ENCODE results near the gene PHF23. TPM values are rescaled to one million over a fixed set of nuclear protein-coding genes. Genes with fewer than 3 reads are reported as not detected.

Gene PHF23
- total and polyA plus RNA-seq, 9 donors = 19.4 to 57.7 (median 41.0) TPM

- no peaks in the 10 kb centered on the region for H3K4me1 ChIP-seq (ENCODE audit: insufficient read depth)
- H3K9me3 ChIP-seq = no peaks in the 10 kb centered on the region
- DNase-seq = peak in 1 of 5 donors; percentile 14
- 88 to 91% (median 90%) methylated on average over 22 of the region's 22 CpGs for WGBS, 3 donors
- H3K27ac ChIP-seq = no peak overlapping the region
- no peaks in the 10 kb centered on the region for H3K27me3 ChIP-seq
- H3K36me3 ChIP-seq = no peaks in the 10 kb centered on the region
- intact Hi-C loops (cut with DNase I) = no loop called here
- H3K4me3 ChIP-seq = no peak overlapping the region
- TF ChIP-seq POLR2A (IDR thresholded peaks at IDR 0.05) = no peak
- TF ChIP-seq CTCF (IDR thresholded peaks at IDR 0.05) = no peak
- TF ChIP-seq EP300 (IDR thresholded peaks at IDR 0.05) = no peak
Observed at GRCh38 chr17:7196651-7197401, 42.4 kb downstream of the PHF23 start.

GRCh38 chr17:7195971-7196370 is 43.3 kb downstream of the PHF23 start:
- H3K27me3 ChIP-seq = no peaks in the 10 kb centered on the region
- H3K27ac ChIP-seq = no peak overlapping the region
- peak in 1 of 5 donors; percentile 10 for DNase-seq
- no peaks in the 10 kb centered on the region for H3K9me3 ChIP-seq
- TF ChIP-seq CTCF (IDR thresholded peaks at IDR 0.05) (no peak), POLR2A (IDR thresholded peaks at IDR 0.05) (no peak), EP300 (IDR thresholded peaks at IDR 0.05) (no peak)
- 90 to 92% (median 91%) methylated on average over 12 of the region's 12 CpGs for WGBS, 3 donors
- H3K36me3 ChIP-seq = no peaks in the 10 kb centered on the region
- no peaks in the 10 kb centered on the region for H3K4me1 ChIP-seq (ENCODE audit: insufficient read depth)
- intact Hi-C loops (cut with DNase I) = no loop called here
- H3K4me3 ChIP-seq = no peak overlapping the region

GRCh38 chr17:7192271-7192937 is 46.9 kb downstream of the PHF23 start:
- WGBS, 3 donors = 67 to 72% (median 68%) methylated on average over 12 of the region's 12 CpGs
- H3K4me3 ChIP-seq = no peak overlapping the region
- intact Hi-C loops (cut with DNase I) = no loop called here
- TF ChIP-seq EP300 (IDR thresholded peaks at IDR 0.05) (no peak), CTCF (IDR thresholded peaks at IDR 0.05) (no peak), POLR2A (IDR thresholded peaks at IDR 0.05) (no peak)
- peak in 1 of 5 donors; percentile 33 for DNase-seq
- H3K27me3 ChIP-seq = no peaks in the 10 kb centered on the region
- no peak overlapping the region for H3K27ac ChIP-seq
- H3K9me3 ChIP-seq = no peaks in the 10 kb centered on the region
- H3K36me3 ChIP-seq = no peaks in the 10 kb centered on the region
- H3K4me1 ChIP-seq (ENCODE audit: insufficient read depth) = no peaks in the 10 kb centered on the region

- no peaks in the 10 kb centered on the region for H3K36me3 ChIP-seq
- H3K27ac ChIP-seq = no peak overlapping the region
- H3K27me3 ChIP-seq = no peaks in the 10 kb centered on the region
- peak; percentile 53 to 71 (median 64) for DNase-seq
- TF ChIP-seq POLR2A (IDR thresholded peaks at IDR 0.05) (no peak), EP300 (IDR thresholded peaks at IDR 0.05) (no peak), CTCF (IDR thresholded peaks at IDR 0.05) (no peak)
- H3K9me3 ChIP-seq = no peaks in the 10 kb centered on the region
- no peak overlapping the region for H3K4me3 ChIP-seq
- H3K4me1 ChIP-seq (ENCODE audit: insufficient read depth) = no peaks in the 10 kb centered on the region
- WGBS, 3 donors = 61 to 64% (median 64%) methylated on average over 26 of the region's 26 CpGs
- intact Hi-C loops (cut with DNase I) = no loop called here
Observed at GRCh38 chr17:7191571-7192270, 47.5 kb downstream of the PHF23 start.

All from ovary (tissue), 9 donors.